Spleen (tissue), 7 donors: Measurements from ENCODE around the gene ANKS1B.

ENCODE experiments used
- CTCF ChIP-seq, 11 experiments: fragments of 200-600 bp in 7 of 11; fragments of 450-650 bp in 4 of 11; sonication (generic) in 4 of 11; IDR thresholded peaks in 8 of 11; conservative IDR thresholded peaks in 3 of 11; 1 replicate in 7 of 11; 2 replicates in 4 of 11; pipeline versions ENCODE4 v1.4.0 to v1.8.0; 2016 to 2021; ENCODE audit warnings: antibody characterized with exemption in 11 of 11, inconsistent platforms in 4 of 11, mild to moderate bottlenecking in 1 of 11
- POLR2A ChIP-seq, 3 donors: fragments of 450-650 bp; IDR thresholded peaks; one replicate each; pipeline ENCODE4 v1.5.1; 2017; ENCODE audit warnings: antibody characterized with exemption in 3 of 3, mild to moderate bottlenecking in 1 of 3
- donor health status: DM: no; HTN: no; CAD: no; lungs with moderate emphysema.
- donor health status: DM: no; HTN: no; CAD: no.
- donor health status: DM: no; HTN: no; CAD: no.

DNA sequence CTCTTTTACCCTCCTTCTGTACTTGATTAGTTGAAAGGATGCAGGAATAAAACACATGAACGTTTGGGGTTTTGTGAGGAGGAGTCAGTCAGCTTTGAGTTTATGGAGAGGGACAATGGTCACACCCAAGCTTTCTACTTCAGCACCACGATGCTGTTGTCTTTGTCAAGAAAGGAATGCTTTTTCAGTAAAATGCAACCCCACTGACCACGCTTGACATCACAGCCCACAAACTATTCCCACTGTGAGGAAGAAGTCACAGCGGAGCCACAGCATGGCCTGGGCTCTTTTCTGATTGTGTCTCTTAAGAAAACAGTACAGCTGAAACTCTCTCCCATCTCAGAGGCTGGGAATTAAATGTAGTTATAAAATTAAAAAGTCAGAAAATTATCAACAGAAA is 1204.5 kb downstream of the ANKS1B start:
- no peak for TF ChIP-seq CTCF (IDR thresholded peaks at IDR 0.05 in 8 of 11, conservative IDR thresholded peaks at IDR 0.05 in 3 of 11)
- no peak for TF ChIP-seq POLR2A (IDR thresholded peaks at IDR 0.05)
